Activated naive CD8-positive, alpha-beta T cell treated with anti-CD3 and anti-CD28 coated beads, Interleukin-2, amount 50 U/mL, for 16 hours (primary cell): Measurements from ENCODE around the gene CD300LD.
"Not testable (repeated sequence)": the region's sequence is repeated elsewhere in the genome, so short reads cannot be mapped to it uniquely, and the experiment has no call there.

Experiments used
- DNase-seq: peaks from one replicate; pipeline ENCODE4 v3.0.0-alpha.2; 2020; ENCODE audit warnings: low read depth, low spot score

Gene CD300LD

DNA sequence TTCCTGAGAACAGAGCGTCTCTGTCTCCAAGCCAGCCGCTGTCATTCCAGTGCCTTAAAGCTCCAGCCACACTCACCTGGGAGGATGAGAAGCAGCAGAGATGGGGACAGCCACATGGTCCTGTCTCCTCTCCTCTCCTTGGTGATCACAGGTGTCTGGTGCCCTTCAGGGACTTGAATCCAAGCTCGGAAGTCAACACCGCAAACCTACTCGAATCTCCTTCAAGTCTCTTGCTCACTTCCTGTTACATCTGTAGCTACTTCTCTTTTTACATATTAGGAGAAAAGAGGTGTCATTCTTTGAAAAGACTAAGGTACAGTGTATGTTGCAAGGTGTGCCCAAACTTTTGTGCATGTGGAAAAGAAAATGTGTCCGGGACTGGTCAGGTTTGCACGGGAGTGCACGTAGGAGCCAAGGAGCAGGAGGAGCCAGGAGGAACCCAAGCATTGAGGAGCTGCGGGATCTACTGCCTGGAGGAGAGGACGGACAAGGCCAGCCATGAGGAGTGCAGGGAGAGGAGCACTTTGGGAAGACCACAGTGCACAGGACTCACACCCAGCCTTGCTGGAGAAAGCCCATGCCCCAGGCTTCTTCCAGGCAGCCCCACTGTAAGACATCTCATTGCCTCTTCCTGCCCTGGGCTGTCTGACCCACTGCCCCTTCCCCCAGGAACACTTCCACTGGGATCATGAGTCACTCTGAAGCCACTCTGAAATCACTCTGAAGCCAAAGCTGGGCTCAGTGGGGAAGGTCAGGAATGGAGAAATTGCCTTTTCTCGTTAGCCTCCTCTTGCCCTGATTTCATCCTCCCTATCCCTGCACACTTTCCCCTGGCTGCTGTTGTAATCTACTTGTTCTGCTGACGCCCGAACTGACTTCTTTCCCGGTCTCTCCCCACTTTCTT, at the start of gene CD300LD:
Gene CD300LD, minus strand, starts transcription at position 197 of the 904 bp plus-strand sequence. Its CDS starts 81 bp downstream, at position 116.
- no peak for DNase-seq

- DNase-seq: no peak
These were observed 49.3 kb upstream of the CD300LD start for GRCh38 chr17:74641224-74641957.

GRCh38 chr17:74639704-74640151, 47.6 kb upstream of the CD300LD start:
- no peak for DNase-seq

DNA sequence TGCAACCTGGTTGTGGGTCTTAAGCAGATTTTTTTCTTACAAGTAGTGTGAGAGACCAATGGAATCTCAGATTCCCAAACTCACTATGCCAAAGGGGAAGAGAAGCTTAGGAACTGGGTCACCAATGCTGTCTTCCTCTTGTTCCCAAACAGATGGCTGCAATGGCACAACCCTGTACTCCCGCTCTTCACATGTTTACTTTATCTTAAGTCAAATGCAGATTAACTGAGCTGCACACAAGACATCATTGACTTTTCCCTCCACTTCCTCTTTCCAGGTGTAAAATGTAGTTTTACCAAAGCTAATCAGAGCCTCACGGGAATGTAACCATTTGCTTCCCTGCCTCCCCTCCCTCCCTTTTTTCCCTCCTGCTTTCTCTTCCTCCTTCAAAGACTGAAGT, 45.8 kb upstream of the CD300LD start:
- DNase-seq: no peak

GRCh38 chr17:74637265-74637664, 45.2 kb upstream of the CD300LD start:
- no peak for DNase-seq

GRCh38 chr17:74636541-74637085, 44.5 kb upstream of the CD300LD start:
- DNase-seq: not testable (repeated sequence)

DNA sequence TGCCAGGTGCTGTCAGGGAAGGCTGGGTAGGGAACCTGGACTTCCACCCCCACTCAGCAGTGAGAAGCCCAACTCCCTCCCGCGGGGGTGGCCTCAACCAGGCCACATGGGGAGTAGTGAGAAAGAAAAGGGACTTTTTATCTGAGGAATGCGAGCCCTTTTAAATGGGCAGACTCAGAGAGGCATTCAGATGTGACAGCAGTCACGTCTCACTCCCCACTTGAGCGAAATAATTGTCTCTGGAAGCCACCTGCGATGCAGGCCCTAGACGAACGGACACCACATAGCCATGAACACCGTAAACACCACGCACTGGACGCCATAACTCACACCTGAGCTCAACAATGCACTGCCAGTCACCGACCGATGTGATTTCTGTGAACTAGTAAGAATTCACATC, 43.3 kb upstream of the CD300LD start:
- DNase-seq: no peak

- no peak for DNase-seq
These were observed 41.2 kb upstream of the CD300LD start for GRCh38 chr17:74633326-74633725.

- no peak for DNase-seq
These were observed 40.5 kb upstream of the CD300LD start for GRCh38 chr17:74632617-74633016.

DNA sequence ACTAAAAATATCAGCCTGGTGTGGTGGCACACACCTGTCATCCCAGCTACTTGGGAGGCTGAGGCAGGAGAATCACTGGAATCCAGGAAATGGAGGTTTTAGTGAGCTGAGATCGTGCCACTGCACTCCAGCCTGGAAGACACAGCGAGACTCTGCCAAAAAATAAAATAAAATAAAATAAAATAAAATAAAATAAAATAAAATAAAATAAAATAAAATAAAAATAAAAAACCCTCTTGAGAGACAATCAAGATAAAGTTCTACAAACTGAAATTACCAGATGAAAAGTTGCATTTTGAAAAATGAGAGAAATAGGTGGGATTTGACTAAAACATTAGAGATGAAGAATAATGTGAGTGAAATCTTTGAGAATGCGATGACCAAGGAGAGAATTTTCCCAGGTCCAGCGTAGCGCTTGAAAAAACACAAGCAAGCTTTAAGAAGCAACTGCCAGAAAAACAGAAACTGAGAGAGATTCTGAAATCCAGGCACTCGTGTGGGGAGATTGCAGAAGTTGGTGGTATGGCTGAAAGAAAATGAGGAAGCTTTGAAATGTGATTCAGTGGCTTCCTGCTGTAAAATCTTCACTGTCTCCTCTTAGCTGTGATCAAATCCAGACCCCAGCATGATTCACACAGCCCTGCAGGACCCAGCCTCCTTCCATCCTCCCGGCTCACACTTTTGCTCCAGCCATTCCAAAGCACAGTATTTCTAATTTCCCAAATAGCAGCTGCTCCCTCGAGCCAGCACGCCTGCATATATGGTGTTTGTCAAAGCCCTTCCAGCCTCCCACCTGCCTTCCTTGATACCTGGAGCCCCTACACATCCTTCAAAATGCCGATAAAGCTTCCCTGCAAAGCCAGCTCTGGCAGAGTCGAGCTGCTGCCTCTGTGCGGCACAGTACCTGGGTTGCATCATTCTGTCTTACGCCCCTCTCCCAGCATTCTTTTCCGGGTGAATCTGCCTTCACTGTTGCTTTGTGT, 39.7 kb upstream of the CD300LD start:
- no peak for DNase-seq

- not testable (repeated sequence) for DNase-seq
These were observed 38.2 kb upstream of the CD300LD start for GRCh38 chr17:74630251-74630650.

DNA sequence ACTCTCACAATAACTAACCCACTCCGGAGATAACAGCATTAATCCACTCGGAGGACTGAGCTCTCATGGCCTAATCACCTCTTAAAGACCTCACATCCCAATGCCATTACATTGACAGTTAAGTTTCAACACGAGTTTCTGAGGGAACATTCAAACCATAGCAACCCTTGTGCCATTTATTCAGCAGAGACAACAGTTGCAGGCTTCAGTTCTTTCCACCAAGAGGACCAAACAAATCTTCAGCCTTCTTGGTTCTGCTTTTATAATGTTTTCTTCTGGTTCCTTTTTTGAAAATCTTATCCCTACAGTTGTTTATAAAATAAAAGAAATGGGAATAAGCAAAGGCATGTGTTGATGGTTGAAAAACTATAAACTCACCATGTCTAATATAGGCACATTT, 33.6 kb upstream of the CD300LD start:
- DNase-seq: no peak

DNA sequence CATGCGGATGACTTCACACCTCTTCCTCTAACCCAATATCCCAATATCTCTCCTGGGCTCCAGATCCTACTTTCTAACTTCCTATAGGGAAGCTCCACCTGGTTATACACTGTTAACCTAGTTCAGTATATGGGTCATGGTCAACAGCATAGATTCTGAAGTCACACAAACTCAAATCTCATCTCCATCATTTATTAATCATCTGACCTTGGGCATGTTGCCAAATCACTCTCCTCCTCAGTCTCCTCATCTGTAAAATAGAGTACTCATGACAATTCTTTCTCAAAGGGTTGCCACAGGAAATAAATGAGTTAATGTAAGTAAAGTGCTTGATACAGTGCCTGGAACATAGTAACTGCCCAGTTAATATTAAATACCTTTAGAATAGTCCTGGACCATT, 32.0 kb upstream of the CD300LD start:
- DNase-seq: no peak

DNA sequence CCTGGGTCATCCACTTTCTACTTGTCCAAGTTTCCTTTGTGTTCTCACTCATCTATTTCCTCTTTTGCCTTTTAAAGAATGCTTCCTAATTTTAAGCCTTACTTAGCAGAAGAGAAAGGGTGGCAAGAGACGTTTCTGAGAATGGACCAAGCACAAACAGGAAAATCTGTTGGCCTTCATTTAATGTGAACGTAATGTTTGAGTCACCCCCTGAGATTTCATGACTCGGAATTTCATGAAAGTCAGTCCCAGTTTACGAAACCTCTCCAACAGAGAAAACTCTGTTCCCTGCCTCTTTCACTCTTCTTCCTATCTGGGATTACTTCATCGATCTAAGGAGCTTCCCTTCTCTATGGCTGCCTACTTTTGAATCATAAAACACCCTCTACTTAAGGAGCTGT, 31.6 kb upstream of the CD300LD start, which contains the start of gene CD300E:
Gene CD300E, minus strand, starts transcription at position 46 of the 401 bp plus-strand sequence. CDS start 117 bp downstream, outside the sequence.
- DNase-seq: no peak

- no peak for DNase-seq
These were observed 27.1 kb upstream of the CD300LD start for GRCh38 chr17:74619077-74619673.

- DNase-seq: no peak
These were observed 26.4 kb upstream of the CD300LD start for GRCh38 chr17:74618451-74618850.

DNA sequence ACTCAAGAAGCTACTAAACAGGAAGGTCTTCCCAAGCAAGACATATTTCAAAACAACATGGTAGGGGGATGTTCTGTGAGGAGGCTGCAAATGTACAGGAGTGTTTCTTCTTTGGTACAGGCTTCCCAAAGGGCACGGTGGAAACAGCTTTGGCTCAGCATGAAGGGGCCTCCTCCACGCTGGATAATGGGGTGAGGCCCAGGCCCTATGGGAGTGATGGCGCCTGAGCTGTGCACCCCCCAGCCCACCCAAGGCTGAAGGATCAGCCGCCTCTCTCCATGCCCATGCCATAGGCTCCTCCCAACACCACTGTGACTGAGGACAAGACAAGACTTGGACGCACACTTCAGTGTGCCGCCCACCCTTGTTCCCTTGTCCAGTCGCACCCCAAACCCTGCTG, 24.6 kb upstream of the CD300LD start:
- no peak for DNase-seq

GRCh38 chr17:74612046-74612445, 20.0 kb upstream of the CD300LD start:
- DNase-seq: no peak

GRCh38 chr17:74610108-74610507, 18.0 kb upstream of the CD300LD start:
- no peak for DNase-seq

DNA sequence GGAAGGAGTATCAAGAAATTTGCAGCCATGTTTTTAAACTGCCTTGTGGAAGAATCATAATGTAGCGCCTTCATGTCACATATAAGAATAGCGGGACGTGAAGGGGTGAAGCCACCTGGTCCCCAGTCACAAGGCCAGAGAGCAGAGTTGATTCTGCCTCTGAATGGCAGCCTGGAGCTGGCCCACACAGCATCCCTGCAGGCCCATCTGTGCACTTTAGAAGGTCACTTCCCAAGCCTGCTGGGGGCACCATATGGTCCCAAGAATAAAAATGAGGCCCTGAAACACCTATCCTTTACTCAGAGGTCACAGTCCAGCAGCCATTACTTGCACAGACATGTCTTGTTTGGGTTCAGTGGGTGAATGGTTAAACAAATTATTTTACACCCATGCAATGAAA, 16.4 kb upstream of the CD300LD start:
- DNase-seq: no peak

DNA sequence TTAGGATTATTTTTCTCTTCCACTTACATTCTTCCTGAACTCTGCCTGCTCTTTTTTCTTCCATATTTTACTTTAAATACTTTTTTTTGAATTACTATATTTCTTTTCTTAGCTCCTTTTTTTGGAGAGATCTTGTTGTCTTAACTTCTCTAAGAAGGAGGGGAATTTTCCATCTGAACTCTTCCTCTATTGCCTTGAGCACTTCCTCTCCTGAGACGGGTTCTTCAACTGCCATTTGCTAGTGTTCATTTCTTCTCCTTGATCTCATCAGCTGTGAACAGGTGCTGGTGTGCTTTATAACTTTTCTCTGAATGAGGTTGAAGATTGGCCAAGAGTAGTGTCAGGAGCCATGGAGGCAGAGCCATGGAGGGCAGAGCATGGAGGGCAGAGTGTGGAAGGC, 15.1 kb upstream of the CD300LD start:
- no peak for DNase-seq
